ENCODE results near the gene HIVEP3.
"Not testable (repeated sequence)": the region's sequence is repeated elsewhere in the genome, so short reads cannot be mapped to it uniquely, and the experiment has no call there.

The HIVEP3 gene

DNA sequence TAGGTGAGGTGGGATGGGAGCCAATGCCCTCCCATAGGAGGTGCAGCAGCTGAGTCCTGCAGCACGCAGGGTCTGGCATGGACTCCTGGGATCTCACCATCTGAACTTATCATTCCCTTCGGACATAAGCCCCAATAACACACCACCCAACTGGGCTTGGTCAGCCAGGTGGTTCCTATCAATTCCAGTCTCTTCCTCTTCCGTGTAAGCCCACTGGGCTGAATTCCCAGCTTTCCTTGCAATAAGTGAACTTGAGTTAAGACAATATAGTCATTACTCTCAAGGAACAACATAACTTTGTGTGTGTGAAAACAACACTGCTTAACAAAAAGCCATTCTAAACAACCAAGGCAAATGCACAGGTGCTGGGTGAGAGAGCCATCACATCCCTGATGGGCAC, 347.7 kb downstream of the HIVEP3 start:
- no peak for DNase-seq

DNA sequence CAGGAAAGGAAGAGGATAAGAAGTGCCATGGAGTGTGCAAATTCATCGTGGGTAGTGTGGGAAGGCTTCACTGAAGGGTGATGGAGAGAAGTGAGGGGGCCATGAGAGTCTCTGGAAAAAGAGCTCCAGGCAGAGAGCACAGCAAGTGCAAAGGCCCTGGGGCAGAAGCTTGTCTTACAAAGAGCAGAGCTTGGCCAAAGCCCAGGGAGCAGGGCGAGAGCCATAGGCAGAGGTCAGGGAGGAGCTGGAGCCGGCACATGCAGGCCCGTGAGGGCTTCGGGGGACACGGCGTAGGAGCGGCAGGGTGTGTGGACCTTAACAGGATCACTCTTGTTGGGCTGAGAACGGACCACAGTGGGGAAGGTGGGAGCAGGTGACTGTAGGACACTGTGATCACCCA, 350.5 kb downstream of the HIVEP3 start:
- DNase-seq = no peak

DNA sequence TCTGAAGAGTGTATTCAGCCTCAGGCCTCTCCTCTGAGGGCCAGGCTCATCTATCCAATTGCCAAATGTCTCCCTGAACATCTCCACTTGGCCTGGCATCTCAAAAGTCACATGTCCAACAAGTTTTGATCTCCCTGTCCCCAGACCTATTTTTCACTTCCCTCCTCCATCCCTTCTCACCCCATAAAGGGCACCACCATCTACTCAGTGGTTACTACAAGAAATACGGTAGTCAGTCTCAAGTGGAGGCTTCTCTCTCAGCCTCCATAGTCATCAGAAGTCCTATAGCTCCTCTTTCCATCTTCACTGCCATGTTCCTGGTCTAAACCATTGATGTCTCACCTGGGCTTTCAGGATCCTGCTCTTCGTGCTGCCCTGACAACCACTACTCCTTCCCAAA, 351.8 kb downstream of the HIVEP3 start:
- DNase-seq = no peak

DNA sequence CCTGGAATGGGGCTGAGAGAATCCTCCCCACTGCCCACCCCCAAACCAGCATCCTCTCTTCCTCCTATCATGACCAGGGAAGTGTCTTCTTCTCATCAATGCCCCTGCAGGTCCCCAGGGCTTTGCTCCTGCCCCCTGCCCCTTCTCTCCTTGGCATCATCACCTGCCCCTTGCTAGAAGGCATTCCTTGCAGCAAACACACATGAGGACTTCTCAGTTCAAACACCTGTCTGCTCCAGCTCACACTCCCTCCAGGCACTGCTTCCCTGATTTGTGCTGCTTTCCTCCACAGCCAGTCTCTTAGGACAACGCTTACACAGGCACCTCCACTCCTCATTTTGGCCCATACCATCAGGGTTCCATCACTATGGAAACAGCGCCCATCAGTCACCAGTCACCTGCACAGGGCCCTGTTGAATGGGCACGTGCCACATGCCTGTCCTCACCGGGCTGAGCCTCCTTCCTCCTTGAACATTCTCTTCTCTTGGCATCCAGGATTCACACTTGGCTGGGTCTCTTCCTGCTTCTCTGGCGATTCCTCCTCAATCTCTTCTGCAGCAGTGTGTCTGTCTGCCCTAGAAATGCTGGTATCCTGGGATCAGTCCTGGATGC, 352.3 kb downstream of the HIVEP3 start:
- no peak for DNase-seq

DNA sequence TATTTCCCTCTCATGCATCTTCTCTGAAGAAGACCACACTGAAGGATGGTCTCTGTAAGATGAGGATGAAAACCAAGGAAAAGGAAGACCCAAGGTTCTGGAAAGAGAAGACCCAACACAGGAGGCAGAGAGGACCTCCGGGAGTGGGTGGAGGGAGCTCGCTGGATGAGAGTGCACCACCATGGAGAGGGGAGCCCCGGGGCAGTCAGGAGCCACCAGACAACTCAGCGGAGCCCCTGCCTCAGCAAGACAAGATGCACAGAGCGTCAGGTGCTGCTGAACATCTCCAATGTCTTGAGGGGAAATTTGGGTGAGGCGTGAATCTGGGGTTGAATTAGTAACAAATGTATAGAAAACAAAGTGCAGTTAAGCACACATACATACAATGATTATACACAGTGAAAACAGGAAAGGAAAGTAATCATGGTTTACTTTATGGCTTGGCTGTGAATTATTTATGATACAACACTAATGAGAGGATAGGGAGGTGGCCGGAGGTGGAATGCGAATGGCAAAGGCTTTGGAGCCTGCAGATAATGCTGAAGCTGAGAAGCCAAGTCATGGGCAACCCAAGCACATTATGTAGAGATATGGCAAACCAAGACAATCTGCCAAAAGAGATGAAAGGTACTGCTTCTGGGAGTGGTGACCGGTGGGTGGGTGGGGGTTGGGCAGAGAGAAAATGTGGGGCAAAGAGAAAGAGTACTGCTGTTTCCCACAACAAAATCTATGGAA, 353.8 kb downstream of the HIVEP3 start:
- DNase-seq = no peak

- DNase-seq = no peak
Measured at GRCh38 chr1:41562328-41562727, 356.4 kb downstream of the HIVEP3 start.

GRCh38 chr1:41560931-41561330, 357.8 kb downstream of the HIVEP3 start:
- no peak for DNase-seq

- DNase-seq = no peak
Measured at GRCh38 chr1:41560496-41560895, 358.2 kb downstream of the HIVEP3 start.

GRCh38 chr1:41559331-41559730, 359.4 kb downstream of the HIVEP3 start:
- DNase-seq = no peak

DNA sequence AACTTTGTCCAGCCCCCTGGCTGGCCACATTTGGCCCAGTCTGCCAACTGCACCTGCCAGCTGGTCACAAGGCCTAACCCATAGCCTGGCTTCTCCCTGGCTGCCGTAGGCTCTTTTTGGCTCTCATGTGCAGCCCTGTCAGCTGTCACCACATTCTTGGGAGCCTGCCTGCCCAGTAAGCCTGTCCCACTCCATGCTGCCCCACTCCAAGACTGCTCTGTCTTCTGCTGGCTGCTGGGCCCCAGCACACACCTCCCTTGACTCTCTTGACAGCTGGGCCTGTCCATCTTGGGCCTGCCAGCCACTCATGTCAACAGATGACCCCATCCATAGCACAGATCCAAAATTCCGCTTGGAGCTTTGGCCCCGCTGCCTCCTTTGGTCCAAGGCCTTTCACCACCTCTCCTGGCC, 360.0 kb downstream of the HIVEP3 start:
- no peak for DNase-seq

- no peak for DNase-seq
Measured at GRCh38 chr1:41557751-41558455, 360.8 kb downstream of the HIVEP3 start.

DNA sequence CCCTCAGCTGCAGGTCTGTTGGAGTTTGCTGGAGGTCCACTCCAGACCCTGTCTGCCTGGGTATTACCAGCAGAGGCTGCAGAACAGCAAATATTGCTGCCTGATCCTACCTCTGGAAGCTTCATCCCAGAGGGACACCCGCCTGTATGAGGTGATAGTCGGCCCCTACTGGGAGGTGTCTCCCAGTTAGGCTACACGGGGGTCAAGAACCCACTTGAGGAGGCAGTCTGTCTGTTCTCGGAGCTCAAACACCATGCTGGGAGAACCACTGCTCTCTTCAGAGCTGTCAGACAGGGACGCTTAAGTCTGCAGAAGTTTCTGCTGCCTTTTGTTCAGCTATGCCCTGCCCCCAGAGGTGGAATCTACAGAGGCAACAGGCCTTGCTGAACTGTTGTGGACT, 364.0 kb downstream of the HIVEP3 start:
- not testable (repeated sequence) for DNase-seq

- no peak for DNase-seq
Measured at GRCh38 chr1:41547781-41548560, 370.8 kb downstream of the HIVEP3 start.

DNA sequence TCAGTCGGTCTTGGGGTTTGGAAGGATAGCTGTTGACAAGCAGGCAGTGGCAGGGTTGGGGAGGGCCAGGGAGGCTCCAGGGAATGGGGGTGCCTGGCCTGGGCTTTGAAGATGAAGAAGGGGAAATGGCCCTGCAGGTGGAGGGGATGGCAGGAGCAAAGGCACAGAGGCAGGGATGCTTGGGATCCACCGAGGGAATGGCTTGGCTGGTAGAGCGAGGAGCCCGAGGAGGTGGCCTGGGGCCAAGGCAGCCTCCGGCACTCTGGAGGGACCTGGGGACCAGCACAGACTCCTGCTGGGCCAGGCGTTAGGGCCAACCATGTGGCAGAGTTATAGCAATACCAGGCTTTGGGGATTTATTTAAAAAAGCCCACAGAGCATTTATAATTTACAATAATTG, 371.4 kb downstream of the HIVEP3 start:
- DNase-seq = no peak

DNA sequence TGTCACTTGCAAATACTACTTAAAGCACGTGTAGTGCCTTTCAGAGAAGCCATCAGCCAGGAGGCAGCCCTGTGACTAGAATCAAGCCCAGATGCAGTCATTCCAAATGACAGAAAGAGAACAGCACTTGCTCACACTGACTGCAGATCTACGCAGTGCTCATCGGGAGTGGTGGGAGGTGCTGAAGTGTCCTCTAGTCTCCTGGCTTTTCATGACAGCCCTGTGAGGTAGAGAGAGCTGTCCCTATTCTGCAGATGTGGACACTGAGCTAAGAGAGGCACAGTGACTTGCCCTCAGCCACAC, 371.9 kb downstream of the HIVEP3 start:
- no peak for DNase-seq

DNA sequence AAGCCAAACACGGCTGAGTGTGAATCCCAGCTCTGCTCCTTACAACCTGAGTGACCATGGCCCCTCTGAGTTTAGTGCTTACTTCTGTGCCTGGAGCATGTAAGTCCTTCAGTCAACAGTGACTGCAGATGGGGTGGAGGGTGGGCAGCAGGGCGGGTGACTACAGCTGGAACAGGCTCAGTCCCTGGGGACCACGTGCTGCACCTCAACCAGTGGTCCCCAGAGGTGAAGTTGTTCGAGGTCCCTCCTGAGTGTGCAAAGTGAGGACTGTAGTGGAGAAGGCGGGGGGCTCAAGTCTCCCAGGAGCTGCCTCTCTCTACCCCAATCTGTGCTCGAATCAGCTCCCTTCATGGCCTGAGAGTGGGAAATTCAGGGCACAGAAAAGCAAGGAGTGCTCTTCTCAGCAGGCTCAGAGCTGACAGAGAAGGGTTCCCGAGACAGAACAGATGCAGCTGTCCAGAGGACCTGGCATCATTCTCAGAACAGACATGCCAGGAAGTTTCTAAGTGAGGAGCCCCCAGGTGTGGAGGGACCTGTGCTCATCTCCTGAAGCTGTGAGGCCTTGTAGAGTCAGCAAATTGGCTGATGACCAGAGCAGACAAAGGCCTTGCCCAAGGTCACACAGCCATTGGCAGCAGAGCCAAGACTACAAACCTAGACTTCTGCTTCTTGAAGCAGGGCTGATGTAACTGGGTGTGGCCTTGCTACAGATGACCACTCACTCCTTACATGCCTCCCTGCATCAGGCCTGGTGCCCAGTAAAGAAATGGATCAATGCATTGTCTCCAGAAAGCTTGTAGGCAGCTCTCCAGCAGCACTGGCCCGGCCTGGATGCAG, 372.5 kb downstream of the HIVEP3 start:
- DNase-seq = no peak

GRCh38 chr1:41542196-41542930, 376.4 kb downstream of the HIVEP3 start:
- no peak for DNase-seq

DNA sequence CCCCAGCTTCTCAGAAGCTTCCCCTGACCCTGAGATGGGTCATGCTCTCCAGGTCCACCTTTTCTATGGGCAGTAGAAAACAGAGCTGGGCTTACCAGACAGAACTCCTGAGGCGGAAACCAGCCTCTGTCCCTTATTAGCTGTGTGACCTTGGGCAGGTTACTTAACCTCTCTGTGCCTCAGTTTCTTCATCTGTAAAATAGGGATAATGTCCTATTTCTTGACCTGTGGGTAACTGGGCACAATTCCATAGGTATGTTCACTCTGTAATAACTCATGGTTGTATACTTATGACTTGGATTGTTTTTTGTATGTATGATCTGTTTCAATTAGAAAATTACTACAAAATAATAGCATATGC, 377.1 kb downstream of the HIVEP3 start:
- DNase-seq = no peak

- DNase-seq = no peak
Measured at GRCh38 chr1:41540886-41541591, 377.7 kb downstream of the HIVEP3 start.

DNA sequence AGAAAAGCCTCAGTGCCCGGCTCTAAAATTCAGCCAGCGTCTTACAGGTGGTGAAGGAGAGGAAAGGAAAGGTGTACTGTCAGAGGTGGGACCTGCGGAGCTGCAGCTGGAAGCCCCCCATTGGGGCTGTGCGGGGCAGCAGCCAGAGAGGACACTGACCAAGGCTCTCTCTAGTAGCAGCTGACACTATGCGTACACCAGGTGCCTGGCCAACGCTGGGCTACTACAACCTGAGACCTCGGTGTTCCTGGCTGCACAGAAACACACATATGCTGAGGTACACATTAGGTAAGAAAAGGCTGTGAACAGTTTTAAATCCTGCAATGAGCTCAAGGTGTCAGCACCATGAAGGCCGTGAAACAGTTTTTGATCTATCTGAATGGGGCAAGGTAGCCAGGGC, 378.7 kb downstream of the HIVEP3 start:
- DNase-seq = no peak

- no peak for DNase-seq
Measured at GRCh38 chr1:41539418-41539805, 379.3 kb downstream of the HIVEP3 start.
